NCI-H2171 (cell line): Measurements from ENCODE around the gene C5.
"Not testable (repeated sequence)": the region's sequence is repeated elsewhere in the genome, so short reads cannot be mapped to it uniquely, and the experiment has no call there.

Experiments used
- DNase-seq: peaks from one replicate; lab custom pipeline; 2025; lab: John Stamatoyannopoulos, UW

The C5 gene

GRCh38 chr9:121048618-121049017, 1.5 kb downstream of the C5 start:
- no peak for DNase-seq

GRCh38 chr9:121048175-121048574, 1.9 kb downstream of the C5 start:
- no peak for DNase-seq

- DNase-seq = no peak
Observed at GRCh38 chr9:121038804-121039203, 11.3 kb downstream of the C5 start.

- no peak for DNase-seq
Observed at GRCh38 chr9:121038362-121038761, 11.7 kb downstream of the C5 start.

GRCh38 chr9:121035717-121036116, 14.4 kb downstream of the C5 start:
- not testable (repeated sequence) for DNase-seq

GRCh38 chr9:121034529-121034928, 15.5 kb downstream of the C5 start:
- DNase-seq = no peak

- no peak for DNase-seq
Observed at GRCh38 chr9:121029469-121029868, 20.6 kb downstream of the C5 start.

GRCh38 chr9:121028285-121028684, 21.8 kb downstream of the C5 start:
- not testable (repeated sequence) for DNase-seq

GRCh38 chr9:121026768-121027167, 23.3 kb downstream of the C5 start:
- DNase-seq = no peak

- no peak for DNase-seq
Observed at GRCh38 chr9:121026260-121026691, 23.8 kb downstream of the C5 start.

- no peak for DNase-seq
Observed at GRCh38 chr9:121024237-121024636, 25.8 kb downstream of the C5 start.

- DNase-seq = no peak
Observed at GRCh38 chr9:121023064-121023463, 27.0 kb downstream of the C5 start.

GRCh38 chr9:121021301-121021700, 28.8 kb downstream of the C5 start:
- DNase-seq = no peak

GRCh38 chr9:121019273-121019672, 30.8 kb downstream of the C5 start:
- no peak for DNase-seq

GRCh38 chr9:121013911-121014310, 36.2 kb downstream of the C5 start:
- no peak for DNase-seq

GRCh38 chr9:121009650-121010049, 40.4 kb downstream of the C5 start:
- no peak for DNase-seq

GRCh38 chr9:120999317-120999716, 50.8 kb downstream of the C5 start:
- DNase-seq = no peak

GRCh38 chr9:120998111-120998510, 52.0 kb downstream of the C5 start:
- DNase-seq = no peak

GRCh38 chr9:120997502-120997901, 52.6 kb downstream of the C5 start:
- no peak for DNase-seq

- no peak for DNase-seq
Observed at GRCh38 chr9:120996409-120996808, 53.7 kb downstream of the C5 start.

- no peak for DNase-seq
Observed at GRCh38 chr9:120989065-120989464, 61.0 kb downstream of the C5 start.

GRCh38 chr9:120985819-120986222, 64.3 kb downstream of the C5 start:
- DNase-seq = no peak

- DNase-seq = no peak
Observed at GRCh38 chr9:120983259-120983837, 66.7 kb downstream of the C5 start.

- no peak for DNase-seq
Observed at GRCh38 chr9:120982836-120983235, 67.2 kb downstream of the C5 start.

- DNase-seq = no peak
Observed at GRCh38 chr9:120980951-120981350, 69.1 kb downstream of the C5 start.
